A549 (cell line): ENCODE data around the gene ZBTB11.

ENCODE experiments used
- RAD21 ChIP-seq, 2 experiments: fragments of >200 bp in 1 of 2; sonication (Bioruptor Twin) in 1 of 2; formaldehyde crosslinking in 1 of 2; IDR thresholded peaks in 1 of 2; conservative IDR thresholded peaks in 1 of 2; 2 replicates in 1 of 2; 3 replicates in 1 of 2; pipeline ENCODE4 v1.6.1; 2012 to 2018; ENCODE audit warnings: inconsistent platforms in 1 of 2
- TF ChIP-seq, protein P1 (sequence below): fragments of >200 bp; sonication (Bioruptor Twin); formaldehyde crosslinking; IDR thresholded peaks from 3 replicates; pipeline ENCODE4 v1.5.1; 2016
- TF ChIP-seq, protein P2 (sequence below): IDR thresholded peaks from 2 replicates; pipeline ENCODE4 v1.6.1; 2012; ENCODE audit warnings: low read depth, borderline replicate concordance

DNA sequence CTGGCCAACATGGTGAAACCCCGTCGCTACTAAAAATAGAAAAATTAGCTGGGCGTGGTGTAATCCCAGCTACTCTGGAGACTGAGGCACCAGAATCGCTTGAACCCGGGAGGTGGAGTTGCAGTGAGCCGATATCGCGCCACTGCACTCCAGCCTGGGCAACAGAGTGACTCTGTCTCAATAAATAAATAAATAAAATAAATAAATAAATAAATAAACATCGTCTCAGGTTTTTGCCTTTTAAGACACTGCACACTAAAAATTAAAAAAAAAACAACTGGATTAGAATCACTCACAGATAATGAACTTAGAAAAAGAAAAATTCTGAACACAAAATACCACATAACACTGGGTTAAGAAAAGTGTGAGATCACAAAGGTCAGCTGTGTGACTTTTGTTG is 2.4 kb downstream of the ZBTB11 start:
- TF ChIP-seq, protein P1, sequence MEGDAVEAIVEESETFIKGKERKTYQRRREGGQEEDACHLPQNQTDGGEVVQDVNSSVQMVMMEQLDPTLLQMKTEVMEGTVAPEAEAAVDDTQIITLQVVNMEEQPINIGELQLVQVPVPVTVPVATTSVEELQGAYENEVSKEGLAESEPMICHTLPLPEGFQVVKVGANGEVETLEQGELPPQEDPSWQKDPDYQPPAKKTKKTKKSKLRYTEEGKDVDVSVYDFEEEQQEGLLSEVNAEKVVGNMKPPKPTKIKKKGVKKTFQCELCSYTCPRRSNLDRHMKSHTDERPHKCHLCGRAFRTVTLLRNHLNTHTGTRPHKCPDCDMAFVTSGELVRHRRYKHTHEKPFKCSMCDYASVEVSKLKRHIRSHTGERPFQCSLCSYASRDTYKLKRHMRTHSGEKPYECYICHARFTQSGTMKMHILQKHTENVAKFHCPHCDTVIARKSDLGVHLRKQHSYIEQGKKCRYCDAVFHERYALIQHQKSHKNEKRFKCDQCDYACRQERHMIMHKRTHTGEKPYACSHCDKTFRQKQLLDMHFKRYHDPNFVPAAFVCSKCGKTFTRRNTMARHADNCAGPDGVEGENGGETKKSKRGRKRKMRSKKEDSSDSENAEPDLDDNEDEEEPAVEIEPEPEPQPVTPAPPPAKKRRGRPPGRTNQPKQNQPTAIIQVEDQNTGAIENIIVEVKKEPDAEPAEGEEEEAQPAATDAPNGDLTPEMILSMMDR = no peak
- TF ChIP-seq, protein P2, sequence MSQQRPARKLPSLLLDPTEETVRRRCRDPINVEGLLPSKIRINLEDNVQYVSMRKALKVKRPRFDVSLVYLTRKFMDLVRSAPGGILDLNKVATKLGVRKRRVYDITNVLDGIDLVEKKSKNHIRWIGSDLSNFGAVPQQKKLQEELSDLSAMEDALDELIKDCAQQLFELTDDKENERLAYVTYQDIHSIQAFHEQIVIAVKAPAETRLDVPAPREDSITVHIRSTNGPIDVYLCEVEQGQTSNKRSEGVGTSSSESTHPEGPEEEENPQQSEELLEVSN = no peak
- no peak for TF ChIP-seq RAD21 (conservative IDR thresholded peaks at IDR 0.05 in 1 of 2, IDR thresholded peaks at IDR 0.05 in 1 of 2)
